HG03103 (cell line): ENCODE measurements around the gene CLCA2.

Experiments used
- ATAC-seq: cut with Tn5 transposase; IDR thresholded peaks from one replicate; pipeline ENCODE4 v1.9.1; 2021; ENCODE audit warnings: low read depth; ENCODE audit not compliant: unreplicated experiment

The CLCA2 gene, protein sequence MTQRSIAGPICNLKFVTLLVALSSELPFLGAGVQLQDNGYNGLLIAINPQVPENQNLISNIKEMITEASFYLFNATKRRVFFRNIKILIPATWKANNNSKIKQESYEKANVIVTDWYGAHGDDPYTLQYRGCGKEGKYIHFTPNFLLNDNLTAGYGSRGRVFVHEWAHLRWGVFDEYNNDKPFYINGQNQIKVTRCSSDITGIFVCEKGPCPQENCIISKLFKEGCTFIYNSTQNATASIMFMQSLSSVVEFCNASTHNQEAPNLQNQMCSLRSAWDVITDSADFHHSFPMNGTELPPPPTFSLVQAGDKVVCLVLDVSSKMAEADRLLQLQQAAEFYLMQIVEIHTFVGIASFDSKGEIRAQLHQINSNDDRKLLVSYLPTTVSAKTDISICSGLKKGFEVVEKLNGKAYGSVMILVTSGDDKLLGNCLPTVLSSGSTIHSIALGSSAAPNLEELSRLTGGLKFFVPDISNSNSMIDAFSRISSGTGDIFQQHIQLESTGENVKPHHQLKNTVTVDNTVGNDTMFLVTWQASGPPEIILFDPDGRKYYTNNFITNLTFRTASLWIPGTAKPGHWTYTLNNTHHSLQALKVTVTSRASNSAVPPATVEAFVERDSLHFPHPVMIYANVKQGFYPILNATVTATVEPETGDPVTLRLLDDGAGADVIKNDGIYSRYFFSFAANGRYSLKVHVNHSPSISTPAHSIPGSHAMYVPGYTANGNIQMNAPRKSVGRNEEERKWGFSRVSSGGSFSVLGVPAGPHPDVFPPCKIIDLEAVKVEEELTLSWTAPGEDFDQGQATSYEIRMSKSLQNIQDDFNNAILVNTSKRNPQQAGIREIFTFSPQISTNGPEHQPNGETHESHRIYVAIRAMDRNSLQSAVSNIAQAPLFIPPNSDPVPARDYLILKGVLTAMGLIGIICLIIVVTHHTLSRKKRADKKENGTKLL

DNA sequence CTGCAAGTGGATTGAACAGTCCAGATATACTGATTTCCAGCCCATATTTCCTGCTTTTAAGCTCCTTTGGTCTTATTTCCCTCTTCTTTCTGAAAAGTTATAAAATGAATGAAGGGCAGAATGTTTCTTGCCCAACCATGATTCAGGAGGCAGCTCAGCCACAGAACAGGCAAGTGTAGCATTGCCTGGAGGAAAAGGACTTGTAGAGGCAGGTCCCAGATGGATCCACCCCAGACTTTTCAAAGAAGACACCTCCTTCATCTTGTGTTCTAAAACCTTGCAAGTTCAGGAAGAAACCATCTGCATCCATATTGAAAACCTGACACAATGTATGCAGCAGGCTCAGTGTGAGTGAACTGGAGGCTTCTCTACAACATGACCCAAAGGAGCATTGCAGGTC, at the start of gene CLCA2:
Gene CLCA2, plus strand, starts transcription at position 299 of the 400 bp plus-strand sequence. Its CDS starts 77 bp downstream, at position 376.
- ATAC-seq = no peak

DNA sequence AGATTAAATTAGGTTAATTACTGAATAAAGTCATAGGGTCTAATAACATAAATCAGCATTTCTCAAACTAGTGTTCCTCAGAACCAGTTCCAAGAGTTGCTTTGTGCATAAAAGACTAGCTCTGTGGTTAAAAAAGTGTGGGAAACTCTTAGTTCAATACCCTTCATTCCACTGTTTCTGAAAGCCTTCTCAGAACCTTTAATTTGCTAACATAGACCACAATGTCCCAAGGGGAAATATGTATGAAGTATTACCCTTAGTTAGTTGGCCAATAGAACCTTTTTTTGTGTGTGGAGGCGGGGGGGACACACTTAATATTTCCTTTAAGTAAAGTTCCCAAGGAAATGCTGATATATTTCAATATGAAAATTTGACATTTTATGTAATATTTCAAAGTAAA, 48.3 kb upstream of the CLCA2 start:
- ATAC-seq = no peak

DNA sequence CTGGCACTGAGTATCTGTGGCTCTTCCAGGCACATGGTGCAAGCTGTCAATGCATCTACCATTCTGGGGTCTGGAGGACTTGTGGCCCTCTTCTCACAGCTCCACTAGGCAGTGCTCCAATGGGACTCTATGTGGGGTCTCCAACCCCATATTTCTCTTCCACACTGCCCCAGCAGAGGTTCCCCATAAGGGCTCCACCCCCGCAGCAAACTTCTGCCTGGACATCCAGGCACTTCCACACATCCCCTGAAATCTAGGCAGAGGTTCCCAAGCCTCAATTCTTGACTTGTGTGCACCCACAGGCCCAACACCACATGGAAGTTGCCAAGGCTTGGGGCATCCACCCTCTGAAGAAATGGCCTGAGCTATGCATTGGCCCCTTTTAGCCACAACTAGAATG, 46.6 kb upstream of the CLCA2 start:
- no peak for ATAC-seq

DNA sequence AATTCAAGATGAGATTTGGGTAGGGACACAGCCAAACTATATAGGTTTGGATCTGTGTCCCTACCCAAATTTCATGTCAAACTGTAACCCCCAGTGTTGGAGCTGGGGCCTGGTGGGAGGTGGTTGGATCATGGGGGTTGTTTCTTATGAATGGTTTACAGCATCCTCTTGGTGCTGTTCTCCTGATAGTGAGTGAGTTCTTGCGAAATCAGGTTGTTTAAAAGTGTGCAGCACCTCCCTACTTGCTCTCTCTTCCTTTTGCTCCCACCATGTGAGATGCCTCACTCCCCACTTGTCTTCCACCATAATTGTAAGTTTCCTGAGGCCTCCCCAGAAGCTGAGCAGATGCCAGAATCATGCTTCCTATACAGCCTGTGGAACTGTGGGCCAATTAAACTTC, 45.2 kb upstream of the CLCA2 start:
- ATAC-seq = no peak

DNA sequence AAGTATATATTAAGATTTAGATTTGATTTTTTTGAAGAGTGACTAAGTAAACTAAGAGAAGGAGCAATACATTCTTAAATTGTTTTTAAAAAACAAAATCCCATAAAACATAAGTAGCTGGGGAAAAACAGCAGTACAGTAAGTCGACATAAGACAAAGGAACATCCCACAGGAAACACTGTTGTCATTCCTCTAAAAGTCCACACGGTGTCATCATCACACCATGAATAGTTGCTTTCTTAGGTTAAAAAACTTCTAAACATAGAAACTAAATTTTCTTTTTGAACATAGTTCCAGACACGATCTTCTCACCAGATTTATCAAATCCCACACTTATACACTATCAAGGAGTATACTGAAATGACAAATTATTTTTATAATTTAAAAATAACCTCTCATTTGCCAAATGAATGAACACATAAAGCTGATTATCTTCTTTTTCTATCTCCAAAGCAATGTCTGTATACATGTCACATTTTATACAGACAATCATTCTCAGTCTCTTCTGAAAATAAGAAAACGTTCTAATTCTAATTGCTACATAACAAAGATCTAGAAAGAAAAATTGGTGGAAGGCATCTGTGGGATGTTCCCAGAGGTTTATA, 43.6 kb upstream of the CLCA2 start:
- ATAC-seq = peak; percentile 64

DNA sequence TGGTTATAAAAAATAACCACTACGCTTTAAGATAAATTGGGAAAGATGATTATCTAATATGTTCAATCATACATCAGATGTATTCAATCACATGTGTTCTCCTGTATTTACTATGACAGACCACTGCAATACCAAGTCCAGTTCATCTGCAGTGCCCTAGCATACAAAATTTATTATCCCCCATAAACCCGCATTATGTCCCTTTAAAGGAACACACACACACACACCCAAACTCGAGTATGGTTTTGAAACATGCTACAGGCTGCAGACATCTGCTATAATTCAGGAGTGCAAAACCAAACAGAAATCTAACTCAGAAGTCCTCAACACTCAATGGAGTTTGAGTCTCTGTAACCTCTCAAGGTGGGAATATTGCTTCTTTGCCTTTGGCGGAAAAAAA, 42.7 kb upstream of the CLCA2 start:
- no peak for ATAC-seq

DNA sequence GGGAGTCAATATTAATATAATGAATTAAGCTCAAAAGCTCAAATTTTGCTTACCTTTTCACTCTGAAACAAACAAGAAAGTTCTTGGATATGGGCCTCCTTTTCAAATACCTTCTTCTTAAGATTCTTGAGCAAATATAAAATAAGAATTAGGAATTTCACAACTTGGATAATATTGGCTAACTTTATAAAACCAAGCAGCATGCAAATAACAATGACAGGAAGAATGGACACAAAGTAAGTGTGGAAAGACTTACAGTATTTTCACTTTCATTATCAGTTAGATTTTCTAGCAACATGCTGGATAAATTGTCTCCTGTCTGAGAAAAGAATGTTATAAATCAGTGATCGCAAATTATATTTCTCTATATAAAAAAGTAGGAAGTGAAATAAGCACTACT, 41.1 kb upstream of the CLCA2 start:
- ATAC-seq = no peak

DNA sequence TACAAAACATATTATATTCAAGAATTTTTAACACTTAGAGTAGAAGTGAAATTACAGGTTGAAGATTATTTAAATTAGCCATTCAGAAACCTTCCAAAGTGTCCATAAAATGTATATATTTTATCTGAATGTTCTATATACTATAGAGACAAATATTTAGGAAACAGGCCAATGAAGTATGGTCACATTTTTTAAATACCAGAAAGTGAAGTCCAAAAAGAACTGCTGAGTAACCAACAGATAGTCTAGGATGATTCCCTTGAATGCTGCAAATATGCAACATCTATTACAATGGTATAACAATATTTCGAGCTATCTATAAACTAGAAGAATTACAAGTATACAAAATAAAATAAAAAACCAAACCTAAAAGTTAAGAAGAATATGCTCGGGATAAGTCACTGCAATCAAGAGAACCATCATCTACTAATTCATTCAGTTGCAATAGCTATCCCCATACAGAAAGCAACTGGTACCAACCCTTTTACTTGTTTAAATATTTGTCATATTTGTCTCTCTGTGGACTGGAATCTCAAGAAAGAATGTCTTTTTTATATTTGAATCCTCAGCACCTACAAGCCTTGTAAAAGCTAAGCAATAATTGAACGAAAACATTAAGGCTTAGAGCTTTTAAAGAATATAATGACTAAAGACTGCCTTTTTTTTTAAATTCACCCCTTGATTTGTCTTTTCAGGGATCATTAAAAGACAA, 35.9 kb upstream of the CLCA2 start:
- ATAC-seq = no peak

DNA sequence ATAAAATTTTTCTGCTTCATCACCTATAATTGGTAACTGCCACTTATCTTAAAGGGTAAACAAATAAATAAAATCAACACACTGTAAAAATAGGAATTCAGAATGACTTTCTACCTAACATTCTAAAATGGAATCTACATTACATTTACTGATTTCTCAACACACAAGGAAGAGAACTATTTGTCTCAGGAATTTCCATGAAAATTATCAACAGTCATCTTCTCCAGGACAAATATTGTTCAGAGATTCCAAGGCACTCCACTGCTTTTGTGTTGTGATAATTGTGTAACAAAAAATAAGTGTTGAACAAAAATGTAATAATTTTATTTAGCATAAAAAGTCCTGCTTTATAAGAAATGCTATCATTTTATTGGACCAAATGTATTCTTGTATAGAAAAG, 35.2 kb upstream of the CLCA2 start:
- ATAC-seq = no peak

DNA sequence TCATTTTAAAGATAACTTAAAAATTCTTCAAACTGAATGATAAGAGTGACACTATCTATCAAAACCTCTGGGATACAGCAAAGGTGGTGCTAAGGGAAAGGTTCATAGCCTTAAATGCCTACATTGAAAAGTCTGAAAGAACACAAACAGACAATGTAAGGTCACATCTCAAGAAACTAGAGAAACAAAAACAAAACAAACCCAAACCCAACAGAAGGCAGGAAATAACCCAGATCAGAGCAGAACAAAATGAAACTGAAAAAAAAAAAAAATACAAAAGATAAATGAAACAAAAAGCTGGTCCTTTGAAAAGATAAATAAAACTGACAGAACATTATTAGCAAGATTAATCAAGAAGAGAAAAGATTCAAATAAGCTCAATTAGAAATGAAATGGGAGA, 34.7 kb upstream of the CLCA2 start:
- ATAC-seq = peak; percentile 76

DNA sequence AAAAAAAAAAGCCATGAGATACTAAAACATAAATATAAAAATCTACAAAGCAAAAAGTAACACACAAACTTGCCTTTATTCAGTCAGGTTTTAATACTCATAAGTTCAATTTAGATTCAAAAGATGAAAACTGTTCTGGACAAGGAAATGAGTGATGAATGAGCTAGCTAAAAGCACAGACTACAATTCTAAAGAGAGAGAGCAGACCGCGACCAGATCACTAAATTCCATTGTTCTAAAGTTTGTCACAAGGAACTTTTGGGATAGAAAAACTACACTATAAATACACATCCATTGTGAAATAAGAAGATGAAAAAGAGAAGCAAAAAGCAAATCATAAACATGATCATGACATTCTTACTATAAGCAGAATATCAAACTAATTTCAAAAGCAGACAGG, 29.6 kb upstream of the CLCA2 start:
- ATAC-seq = no peak

DNA sequence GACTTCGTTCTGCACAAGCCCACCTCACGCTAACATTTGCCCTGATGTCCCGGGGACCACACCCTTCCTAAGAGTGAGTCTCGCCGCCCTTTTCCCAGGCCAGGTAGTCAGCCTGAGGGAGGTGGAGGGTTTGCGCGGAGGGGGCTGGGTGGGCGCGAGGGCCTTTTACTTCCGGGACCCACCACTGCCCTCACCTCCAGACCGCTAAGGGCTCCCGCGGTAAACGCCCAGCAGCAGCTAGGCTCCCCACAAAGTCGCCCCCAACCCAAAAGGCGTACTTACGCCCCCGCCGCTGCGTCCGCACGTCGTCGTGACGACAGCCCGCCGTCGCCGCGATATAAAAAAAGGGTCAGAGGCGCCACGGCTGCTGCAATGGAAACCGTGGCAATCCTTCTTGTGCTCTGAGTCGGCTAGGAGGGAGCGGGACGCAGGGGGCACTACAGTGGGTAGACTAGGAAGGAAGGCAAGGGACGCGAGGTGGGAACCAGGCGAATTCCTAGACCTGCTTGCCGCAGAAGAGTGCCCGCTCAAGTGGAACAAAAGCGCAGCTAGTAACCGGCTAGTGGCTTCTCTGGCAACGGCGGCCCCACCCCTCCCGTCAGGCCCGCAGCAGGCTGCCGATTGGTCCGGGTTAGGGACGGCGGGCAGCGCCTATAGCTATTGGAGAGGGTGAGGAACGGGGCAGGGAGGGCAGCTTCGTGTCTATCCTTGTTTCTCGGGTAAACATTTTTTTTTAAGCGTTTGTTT, 28.0 kb upstream of the CLCA2 start, which contains the start of gene ODF2L:
Gene ODF2L, minus strand, starts transcription at position 573 of the 747 bp plus-strand sequence. CDS start 9,296 bp downstream, outside the sequence.
- peak; percentile 100 for ATAC-seq

DNA sequence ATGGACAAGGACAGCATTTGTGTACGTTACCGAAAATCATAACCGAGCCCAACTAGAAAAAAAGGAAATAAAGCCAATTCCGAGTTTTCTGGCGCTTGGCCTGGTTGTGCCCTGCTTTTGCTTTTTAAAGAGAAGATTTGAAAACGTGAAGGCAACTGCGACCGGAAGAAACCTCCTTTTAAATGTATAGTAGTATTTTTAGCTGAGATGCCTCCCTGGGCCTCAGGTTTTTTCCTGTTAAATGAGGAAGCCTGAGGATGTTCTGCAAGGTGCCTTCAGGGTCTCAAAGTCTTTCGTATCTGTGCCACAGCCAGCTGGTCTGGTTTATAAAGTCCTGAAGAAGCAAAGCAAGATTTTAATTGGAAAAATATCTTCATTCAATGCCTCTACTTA, 27.5 kb upstream of the CLCA2 start:
- ATAC-seq = peak; percentile 18

DNA sequence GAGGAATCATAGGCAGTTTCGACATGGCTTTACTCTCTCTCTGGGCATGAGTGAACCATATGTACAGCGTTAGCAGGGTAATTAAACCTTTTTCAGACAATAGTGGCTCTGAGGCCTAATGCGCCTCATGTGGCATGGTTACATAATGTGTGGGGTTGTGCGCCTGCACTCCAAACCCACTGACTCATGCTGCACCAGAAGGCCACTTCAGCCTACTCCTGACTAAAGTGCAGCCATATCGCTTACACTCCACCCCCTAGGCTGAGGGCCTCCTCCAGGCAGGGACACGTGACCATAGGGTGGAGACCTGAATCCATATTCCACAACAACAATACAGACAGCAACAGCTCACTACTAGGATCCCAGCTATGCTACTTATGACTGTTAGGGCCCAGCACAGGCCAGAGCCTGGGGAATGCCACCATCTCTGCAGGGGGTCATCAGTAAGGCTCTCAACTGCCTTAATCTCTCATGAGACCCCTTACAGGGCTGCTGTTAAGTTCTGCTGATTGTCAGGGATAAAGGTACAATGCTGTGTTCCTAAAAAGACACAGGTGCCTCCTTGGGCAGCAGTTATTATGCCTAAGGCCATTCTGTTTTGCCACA, 14.5 kb upstream of the CLCA2 start:
- no peak for ATAC-seq

DNA sequence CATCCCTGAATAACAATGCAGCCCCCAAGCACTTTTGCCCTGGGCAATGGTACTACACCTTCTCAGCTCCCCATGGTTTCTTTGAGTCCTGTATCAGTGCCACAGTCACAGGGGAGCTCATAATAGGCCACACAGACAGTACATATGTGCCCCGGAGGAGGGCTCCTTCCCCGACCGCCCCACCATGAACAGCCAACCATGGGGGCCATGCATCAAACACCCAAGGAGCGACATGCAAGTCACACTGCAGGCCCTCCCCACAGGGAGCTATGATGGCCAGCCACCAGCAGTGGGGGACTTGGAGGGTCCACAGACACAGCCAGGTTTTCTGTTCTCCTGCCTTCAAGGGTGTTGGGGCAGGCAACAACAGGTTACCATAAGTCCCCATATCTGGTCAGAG, 13.1 kb upstream of the CLCA2 start:
- no peak for ATAC-seq

DNA sequence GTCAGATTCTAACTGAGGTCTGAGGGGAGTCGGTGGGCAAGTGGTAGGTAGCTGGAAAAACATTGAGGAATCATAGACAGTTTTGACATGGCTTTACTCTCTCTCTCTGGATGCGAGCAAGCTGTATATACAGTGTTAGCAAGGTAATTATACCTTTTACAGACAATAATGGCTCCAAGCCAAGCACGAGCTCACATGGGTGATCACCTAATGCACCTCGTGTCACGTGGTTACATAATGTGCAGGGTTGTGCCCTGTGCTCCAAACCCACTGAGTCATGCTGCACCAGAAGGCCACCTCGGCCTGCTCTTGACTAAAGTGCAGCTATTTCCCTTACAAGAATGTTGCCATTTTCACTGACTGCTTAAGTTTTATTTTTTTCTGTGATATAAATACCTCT, 7.6 kb upstream of the CLCA2 start:
- no peak for ATAC-seq

DNA sequence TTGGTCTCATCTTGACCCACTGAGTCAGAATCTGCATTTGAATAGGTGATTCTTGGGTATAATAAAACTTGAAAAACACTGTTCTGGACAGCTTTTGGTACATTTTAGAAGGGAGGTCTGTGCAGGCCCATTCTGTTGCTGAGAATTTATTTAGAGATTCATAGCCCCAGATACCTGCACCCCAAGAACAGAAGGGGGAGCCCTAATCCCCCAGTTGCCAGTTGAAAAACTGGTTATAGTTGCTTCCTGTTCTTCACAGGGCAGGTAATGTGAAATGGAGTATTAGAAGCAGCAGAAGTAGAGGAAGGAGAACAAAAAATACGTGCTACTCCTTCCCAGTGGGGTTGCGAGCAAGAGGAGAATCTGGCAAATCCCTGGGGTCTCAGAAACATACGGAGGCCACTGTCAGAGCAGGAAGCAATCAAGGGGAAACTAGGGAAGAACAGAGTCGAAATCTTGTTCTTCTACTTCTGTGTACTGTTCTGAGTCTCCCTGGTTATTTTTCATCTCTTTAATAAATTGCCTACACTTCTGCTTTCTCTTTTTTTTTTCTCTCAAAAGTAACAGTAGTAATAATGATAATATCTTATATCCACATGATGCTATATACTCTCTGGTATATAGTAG, 4.6 kb upstream of the CLCA2 start:
- ATAC-seq = peak; percentile 78

DNA sequence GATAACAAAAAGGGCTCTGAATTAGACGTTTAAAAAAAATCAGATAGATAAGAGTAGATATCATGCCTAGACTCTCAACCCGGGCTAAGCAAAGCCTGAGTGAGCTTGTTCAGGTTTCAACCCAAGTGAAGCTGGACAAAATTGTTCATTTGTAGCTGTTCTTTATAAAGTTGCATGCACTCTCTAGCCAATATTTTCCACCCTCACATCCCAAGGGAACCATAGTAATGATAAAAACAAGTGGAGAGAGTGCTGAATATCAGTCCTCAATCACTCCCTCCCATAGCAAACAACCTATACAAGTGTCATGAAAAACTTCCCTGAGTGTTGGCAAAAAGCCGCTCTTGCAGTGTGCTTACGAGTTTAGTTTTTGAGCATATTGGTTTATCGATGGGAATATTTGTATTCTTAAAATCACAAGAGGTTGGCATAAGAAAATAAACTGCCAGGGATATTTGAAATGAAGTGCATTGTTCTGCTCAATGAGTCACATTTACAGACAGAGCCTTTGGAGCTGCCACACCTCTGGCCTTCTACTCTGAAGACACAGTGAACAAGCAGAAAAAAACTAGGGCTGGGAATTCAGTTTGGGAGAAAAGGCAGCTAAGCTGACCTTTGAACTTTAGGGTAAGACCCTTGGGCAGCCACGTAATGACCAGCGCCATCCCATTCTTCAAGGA, 2.2 kb upstream of the CLCA2 start:
- ATAC-seq = no peak
